Esophagus muscularis mucosa (tissue), 4 donors: ENCODE data around the gene SYTL2. TPM values are rescaled to one million over a fixed set of nuclear protein-coding genes. Genes with fewer than 3 reads are reported as not detected.

ENCODE experiments used
- DNase-seq: peaks from one replicate; pipeline ENCODE4 v3.0.0-alpha.2; 2017; ENCODE audit errors: extremely low spot score
- H3K27ac ChIP-seq, 4 donors: fragments of 200-600 bp; sonication (generic); replicated peaks in 1 of 4; 1 replicate in 3 of 4; 2 replicates in 1 of 4; pipeline ENCODE4 v1.5.1; 2016 to 2019; ENCODE audit warnings: mild to moderate bottlenecking in 1 of 4
- H3K27me3 ChIP-seq, 4 donors: fragments of 200-600 bp; sonication (generic); one replicate each; pipeline versions ENCODE4 v1.5.1 to v1.6.0; 2016 to 2019
- H3K36me3 ChIP-seq, 4 donors: fragments of 200-600 bp; sonication (generic); one replicate each; pipeline ENCODE4 v1.5.1; 2016 to 2019
- H3K4me1 ChIP-seq, 4 donors: fragments of 200-600 bp; sonication (generic); one replicate each; pipeline ENCODE4 v1.5.1; 2016 to 2019
- H3K4me3 ChIP-seq, 4 donors: fragments of 200-600 bp; sonication (generic); 1 replicate in 2 of 4; 2 replicates in 2 of 4; pipeline ENCODE4 v1.5.1; 2016 to 2019; ENCODE audit warnings: mild to moderate bottlenecking in 4 of 4, moderate library complexity in 1 of 4
- H3K9me3 ChIP-seq, 4 donors: fragments of 200-600 bp; sonication (generic); 1 replicate in 3 of 4; 2 replicates in 1 of 4; pipeline ENCODE4 v1.5.1; 2016 to 2019
- EP300 ChIP-seq: sonication (generic); formaldehyde crosslinking; IDR thresholded peaks from one replicate; pipeline ENCODE4 v1.6.1; 2017; ENCODE audit warnings: antibody characterized with exemption
- POLR2A ChIP-seq: fragments of 450-650 bp; IDR thresholded peaks from one replicate; pipeline ENCODE4 v1.6.1; 2017; ENCODE audit warnings: antibody characterized with exemption, moderate library complexity, mild to moderate bottlenecking, low read depth
- POLR2AphosphoS5 ChIP-seq, 2 donors: sonication (generic); formaldehyde crosslinking; IDR thresholded peaks; one replicate each; pipeline ENCODE4 v1.6.1; 2017; ENCODE audit warnings: antibody characterized with exemption in 2 of 2
- WGBS: methylation state at CpG from one replicate; pipeline ENCODE4 v1.1.5; 2018; 5-methylcytosine and 5-hydroxymethylcytosine counted together
- intact Hi-C: fragments of 100-400 bp; cut with DNase I; formaldehyde crosslinking; loops from one replicate; pipeline ENCODE4 v1.15.1; 2023
- total RNA-seq, 4 donors: library from RNA; depleted of rRNA; stranded (reverse); fragments of >200 nt; gene quantifications; one replicate each; pipeline versions ENCODE4 v1.1.0 to v1.2.1, GENCODE V29; 2016
- TF ChIP-seq, protein P1 (sequence below), 3 experiments: fragments of 200-600 bp in 2 of 3; fragments of 450-650 bp in 1 of 3; sonication (generic) in 2 of 3; IDR thresholded peaks; one replicate each; pipeline ENCODE4 v1.5.1; 2017 to 2019; ENCODE audit warnings: antibody characterized with exemption in 3 of 3, mild to moderate bottlenecking in 2 of 3, moderate library complexity in 1 of 3

Gene SYTL2
- total RNA-seq, 4 donors from 2014 or later: 7.1 to 10.4 (median 8.8) TPM

GRCh38 chr11:85752201-85752889 lies 58.6 kb downstream of the SYTL2 start:
- TF ChIP-seq, protein P1, sequence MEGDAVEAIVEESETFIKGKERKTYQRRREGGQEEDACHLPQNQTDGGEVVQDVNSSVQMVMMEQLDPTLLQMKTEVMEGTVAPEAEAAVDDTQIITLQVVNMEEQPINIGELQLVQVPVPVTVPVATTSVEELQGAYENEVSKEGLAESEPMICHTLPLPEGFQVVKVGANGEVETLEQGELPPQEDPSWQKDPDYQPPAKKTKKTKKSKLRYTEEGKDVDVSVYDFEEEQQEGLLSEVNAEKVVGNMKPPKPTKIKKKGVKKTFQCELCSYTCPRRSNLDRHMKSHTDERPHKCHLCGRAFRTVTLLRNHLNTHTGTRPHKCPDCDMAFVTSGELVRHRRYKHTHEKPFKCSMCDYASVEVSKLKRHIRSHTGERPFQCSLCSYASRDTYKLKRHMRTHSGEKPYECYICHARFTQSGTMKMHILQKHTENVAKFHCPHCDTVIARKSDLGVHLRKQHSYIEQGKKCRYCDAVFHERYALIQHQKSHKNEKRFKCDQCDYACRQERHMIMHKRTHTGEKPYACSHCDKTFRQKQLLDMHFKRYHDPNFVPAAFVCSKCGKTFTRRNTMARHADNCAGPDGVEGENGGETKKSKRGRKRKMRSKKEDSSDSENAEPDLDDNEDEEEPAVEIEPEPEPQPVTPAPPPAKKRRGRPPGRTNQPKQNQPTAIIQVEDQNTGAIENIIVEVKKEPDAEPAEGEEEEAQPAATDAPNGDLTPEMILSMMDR (IDR thresholded peaks at IDR 0.05): no peak
- TF ChIP-seq POLR2A (no peak), POLR2AphosphoS5 (IDR thresholded peaks at IDR 0.05) (no peak), EP300 (no peak)
- Histone ChIP-seq H3K9me3 (no peaks in the 10 kb centered on the region), H3K4me1 (no peaks in the 10 kb centered on the region), H3K36me3 (no peaks in the 10 kb centered on the region), H3K27ac (no peak overlapping the region), H3K27me3 (no peaks in the 10 kb centered on the region), H3K4me3 (no peak overlapping the region)
- no peak for DNase-seq
- 74% methylated on average over 4 of the region's 4 CpGs for WGBS
- intact Hi-C loops: no loop called here

GRCh38 chr11:85751724-85752123 lies 59.2 kb downstream of the SYTL2 start:
- Histone ChIP-seq H3K9me3 (no peaks in the 10 kb centered on the region), H3K27me3 (no peaks in the 10 kb centered on the region), H3K27ac (no peak overlapping the region), H3K4me1 (no peaks in the 10 kb centered on the region), H3K4me3 (no peak overlapping the region), H3K36me3 (no peaks in the 10 kb centered on the region)
- no peak for DNase-seq
- no peak for TF ChIP-seq POLR2AphosphoS5 (IDR thresholded peaks at IDR 0.05)
- TF ChIP-seq, protein P1 (IDR thresholded peaks at IDR 0.05): no peak
- intact Hi-C loops: no loop called here

DNA sequence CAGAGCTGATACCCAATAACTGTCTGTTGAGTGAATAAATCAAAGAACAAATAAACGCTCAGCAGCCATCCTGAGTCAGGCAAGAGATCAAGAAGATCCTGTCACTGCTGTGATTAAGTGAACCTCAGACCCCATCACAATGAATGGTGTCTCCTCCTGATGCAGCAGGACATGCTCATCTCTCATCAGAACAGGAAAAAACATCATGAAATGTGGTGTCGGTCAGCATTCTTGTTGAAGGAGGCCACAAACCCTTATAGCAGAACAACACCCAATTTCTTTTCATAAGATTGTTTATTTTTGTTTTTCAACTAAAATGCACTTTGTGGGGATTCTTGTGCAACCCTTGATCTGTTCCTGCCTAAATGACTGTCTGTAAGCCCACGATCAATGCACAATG lies 60.3 kb downstream of the SYTL2 start:
- no peak for TF ChIP-seq POLR2A
- TF ChIP-seq POLR2AphosphoS5 (IDR thresholded peaks at IDR 0.05): no peak
- no peak for TF ChIP-seq EP300
- TF ChIP-seq, protein P1 (IDR thresholded peaks at IDR 0.05): no peak
- 77% methylated on average over 3 of the region's 3 CpGs for WGBS
- Histone ChIP-seq H3K4me1 (no peaks in the 10 kb centered on the region), H3K36me3 (no peaks in the 10 kb centered on the region), H3K27ac (no peak overlapping the region), H3K4me3 (no peak overlapping the region), H3K27me3 (no peaks in the 10 kb centered on the region), H3K9me3 (no peaks in the 10 kb centered on the region)
- no peak for DNase-seq
- intact Hi-C loops: no loop called here

DNA sequence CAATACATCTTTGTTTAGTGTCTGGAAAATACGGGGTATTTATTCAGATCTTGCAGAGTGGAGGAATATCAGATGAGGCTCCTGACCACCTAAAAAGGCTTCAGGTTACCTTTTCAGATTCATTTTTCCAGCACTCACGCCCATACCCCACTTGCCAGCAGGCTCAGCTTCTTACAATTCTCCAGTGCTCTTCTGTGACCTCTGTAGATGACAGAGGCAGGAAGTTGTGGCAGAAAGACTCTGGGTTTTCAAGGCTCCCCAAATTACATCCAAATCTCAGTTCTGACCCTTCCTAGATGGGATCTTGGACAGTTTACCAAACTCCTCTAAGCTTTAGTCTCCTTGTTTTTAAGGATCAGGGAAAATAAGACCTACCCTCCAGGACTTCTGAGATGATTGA lies 61.1 kb downstream of the SYTL2 start:
- no peaks in the 10 kb centered on the region for H3K4me1 ChIP-seq
- no peak overlapping the region for H3K27ac ChIP-seq
- intact Hi-C loops: no loop called here
- TF ChIP-seq, protein P1 (IDR thresholded peaks at IDR 0.05): no peak
- TF ChIP-seq EP300 (no peak), POLR2AphosphoS5 (IDR thresholded peaks at IDR 0.05) (no peak), POLR2A (no peak)
- WGBS: 87% methylated on average over 2 of the region's 2 CpGs
- DNase-seq: no peak
- H3K27me3 ChIP-seq: no peaks in the 10 kb centered on the region
- H3K36me3 ChIP-seq: no peaks in the 10 kb centered on the region
- H3K9me3 ChIP-seq: no peaks in the 10 kb centered on the region
- no peak overlapping the region for H3K4me3 ChIP-seq

- H3K36me3 ChIP-seq: no peaks in the 10 kb centered on the region
- TF ChIP-seq POLR2AphosphoS5 (IDR thresholded peaks at IDR 0.05) (no peak), POLR2A (no peak), EP300 (no peak)
- TF ChIP-seq, protein P1 (IDR thresholded peaks at IDR 0.05): no peak
- intact Hi-C loops: no loop called here
- H3K9me3 ChIP-seq: no peaks in the 10 kb centered on the region
- H3K4me3 ChIP-seq: no peak overlapping the region
- WGBS: 81% methylated on average over 3 of the region's 3 CpGs
- no peaks in the 10 kb centered on the region for H3K4me1 ChIP-seq
- H3K27ac ChIP-seq: no peak overlapping the region
- H3K27me3 ChIP-seq: no peaks in the 10 kb centered on the region
- no peak for DNase-seq
These were observed 61.6 kb downstream of the SYTL2 start for GRCh38 chr11:85749287-85749834.
